GM10847 (cell line): ENCODE results near the gene TSHZ1.

Source experiments
- POLR2A ChIP-seq: IDR thresholded peaks from 2 replicates; pipeline ENCODE4 v1.6.1; 2011; ENCODE audit not compliant: insufficient read length; ENCODE audit errors: extremely low read depth

The TSHZ1 gene

GRCh38 chr18:75210274-75211001 lies at the start of gene TSHZ1:
TSS of gene TSHZ1 (plus strand) at chr18:75210797. CDS start at chr18:75211877, 1,080 bp downstream.
- TF ChIP-seq POLR2A: no peak

- no peak for TF ChIP-seq POLR2A
Measured at GRCh38 chr18:75161256-75162028, 49.2 kb upstream of the TSHZ1 start.

GRCh38 chr18:75162467-75162866 lies 48.1 kb upstream of the TSHZ1 start:
- TF ChIP-seq POLR2A: no peak

GRCh38 chr18:75162978-75163377 lies 47.6 kb upstream of the TSHZ1 start:
- no peak for TF ChIP-seq POLR2A

- TF ChIP-seq POLR2A: no peak
Measured at GRCh38 chr18:75163736-75164135, 46.9 kb upstream of the TSHZ1 start.

- TF ChIP-seq POLR2A: no peak
Measured at GRCh38 chr18:75164479-75164878, 46.1 kb upstream of the TSHZ1 start.

GRCh38 chr18:75165926-75166325 lies 44.7 kb upstream of the TSHZ1 start:
- no peak for TF ChIP-seq POLR2A

GRCh38 chr18:75167137-75167536 lies 43.5 kb upstream of the TSHZ1 start:
- TF ChIP-seq POLR2A: no peak

GRCh38 chr18:75167759-75168618 lies 42.6 kb upstream of the TSHZ1 start:
- no peak for TF ChIP-seq POLR2A

GRCh38 chr18:75168619-75169018 lies 42.0 kb upstream of the TSHZ1 start:
- TF ChIP-seq POLR2A: no peak

- no peak for TF ChIP-seq POLR2A
Measured at GRCh38 chr18:75169411-75169810, 41.2 kb upstream of the TSHZ1 start.

- TF ChIP-seq POLR2A: no peak
Measured at GRCh38 chr18:75170022-75170789, 40.4 kb upstream of the TSHZ1 start.

- TF ChIP-seq POLR2A: no peak
Measured at GRCh38 chr18:75170916-75171315, 39.7 kb upstream of the TSHZ1 start.

GRCh38 chr18:75172299-75173124 lies 38.1 kb upstream of the TSHZ1 start:
- no peak for TF ChIP-seq POLR2A

- no peak for TF ChIP-seq POLR2A
Measured at GRCh38 chr18:75173125-75173432, 37.5 kb upstream of the TSHZ1 start.

- TF ChIP-seq POLR2A: no peak
Measured at GRCh38 chr18:75173738-75174137, 36.9 kb upstream of the TSHZ1 start.
